SK-N-MC (cell line): Measurements from ENCODE around the gene VAV3.

Experiments used
- EZH2 ChIP-seq: fragments of 200-600 bp; sonication (generic); IDR thresholded peaks from one replicate; pipeline ENCODE4 v1.6.1; 2017; ENCODE audit warnings: antibody characterized with exemption
- POLR2AphosphoS5 ChIP-seq: IDR thresholded peaks from 2 replicates; pipeline ENCODE4 v1.6.1; 2012; ENCODE audit warnings: mild to moderate bottlenecking, low read depth, low read length, borderline replicate concordance

DNA sequence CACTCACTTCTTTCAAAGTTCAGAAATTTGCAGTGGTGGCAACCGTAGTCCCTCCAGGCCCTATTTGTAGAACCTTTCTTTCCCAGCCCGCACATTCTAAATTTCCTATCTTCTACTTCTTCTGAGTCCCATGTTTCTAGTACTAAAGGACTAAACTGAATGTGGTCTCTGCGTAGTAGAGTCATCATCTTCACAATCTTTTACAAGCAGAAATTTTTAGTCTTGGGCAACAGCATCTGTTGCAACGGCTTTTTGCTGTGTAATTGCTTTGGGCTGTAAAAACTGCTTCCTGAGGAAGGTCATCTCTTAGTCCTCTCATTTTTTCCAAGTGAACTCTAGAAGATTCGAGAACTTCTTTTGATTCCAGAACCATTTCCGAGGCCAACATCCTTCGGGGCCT lies 23.9 kb downstream of the VAV3 start:
- TF ChIP-seq EZH2 (no peak), POLR2AphosphoS5 (no peak)
